IMR-90 (cell line): Measurements from ENCODE around the gene SLC35A4. TPM values are rescaled to one million over a fixed set of nuclear protein-coding genes. Genes with fewer than 3 reads are reported as not detected.

Source experiments
- ATAC-seq: fragments of 200-7000 bp; cut with Tn5 transposase; 2 replicates; pipeline ENCODE4 v1.9.1; 2020; ENCODE audit warnings: low read depth, mild to moderate bottlenecking, moderate library complexity
- BruUV-seq: library from RNA; stranded (reverse); fragments of 400-500 nt; replicated peaks from 2 replicates; lab custom pipeline; 2021; lab: Mats Ljungman, UMichigan
- CTCF ChIA-PET: fragments of 300-600 bp; formaldehyde crosslinking; extraction: SDS; loops from one replicate; lab custom pipeline; 2021; ENCODE audit warnings: antibody characterized with exemption; lab: Yijun Ruan, JAX
- POLR2A ChIA-PET: fragments of 300-600 bp; sonication (Branson Sonifier 250); formaldehyde crosslinking; loops from one replicate; lab custom pipeline; 2022; ENCODE audit warnings: antibody characterized with exemption; ENCODE audit not compliant: unreplicated experiment; lab: Charles Lee
- DNase-seq: peaks from one replicate; pipeline ENCODE4 v3.0.0; 2013
- H2AFZ ChIP-seq: replicated peaks from 2 replicates; pipeline ENCODE3; 2013; ENCODE audit warnings: low read length, mild to moderate bottlenecking; ENCODE audit not compliant: poor library complexity
- H2AK5ac ChIP-seq: 2 replicates; pipeline ENCODE4 v1.6.1; 2013; ENCODE audit warnings: low read depth, low read length, inconsistent platforms
- H2AK9ac ChIP-seq: replicated peaks from 2 replicates; pipeline ENCODE3; 2013; ENCODE audit warnings: mild to moderate bottlenecking, low read depth, low read length, moderate library complexity; ENCODE audit not compliant: poor library complexity
- H2BK120ac ChIP-seq: 2 replicates; pipeline ENCODE4 v1.6.1; 2013; ENCODE audit warnings: low read depth, low read length, inconsistent platforms
- H2BK15ac ChIP-seq: 3 replicates; pipeline ENCODE4 v1.6.1; 2013; ENCODE audit warnings: low read depth, low read length, inconsistent platforms
- H2BK20ac ChIP-seq: 2 replicates; pipeline ENCODE4 v1.6.1; 2013; ENCODE audit warnings: low read depth, mild to moderate bottlenecking, inconsistent platforms, low read length, moderate library complexity
- H2BK5ac ChIP-seq: 2 replicates; pipeline ENCODE4 v1.6.1; 2013; ENCODE audit warnings: mild to moderate bottlenecking, low read depth, low read length, inconsistent platforms; ENCODE audit not compliant: poor library complexity, severe bottlenecking
- H3K14ac ChIP-seq: replicated peaks from 2 replicates; pipeline ENCODE4 v1.6.1; 2013; ENCODE audit warnings: low read depth, low read length, inconsistent platforms
- H3K18ac ChIP-seq: 2 replicates; pipeline ENCODE4 v1.6.1; 2013; ENCODE audit warnings: low read depth, low read length, control low read depth
- H3K23ac ChIP-seq: 2 replicates; pipeline ENCODE4 v1.6.1; 2013; ENCODE audit warnings: low read depth, low read length, inconsistent platforms
- H3K27ac ChIP-seq: 2 replicates; pipeline ENCODE4 v1.5.1; 2013; ENCODE audit warnings: mild to moderate bottlenecking, control low read depth, low read length; ENCODE audit not compliant: insufficient read depth
- H3K27me3 ChIP-seq: 2 replicates; pipeline ENCODE4 v1.6.1; 2013; ENCODE audit warnings: low read length; ENCODE audit not compliant: control insufficient read depth, insufficient read depth
- H3K36me3 ChIP-seq: 2 replicates; pipeline ENCODE4 v1.6.1; 2013; ENCODE audit warnings: low read length, mixed read lengths; ENCODE audit not compliant: control insufficient read depth, insufficient read depth
- H3K4ac ChIP-seq: 2 replicates; pipeline ENCODE4 v1.6.1; 2013; ENCODE audit warnings: low read depth, low read length, inconsistent platforms
- H3K4me1 ChIP-seq: 2 replicates; pipeline ENCODE4 v1.6.1; 2013; ENCODE audit warnings: low read length, mixed read lengths; ENCODE audit not compliant: control insufficient read depth, insufficient read depth
- H3K4me2 ChIP-seq: 2 replicates; pipeline ENCODE4 v1.6.1; 2013; ENCODE audit warnings: low read depth, mild to moderate bottlenecking, control low read depth, low read length, moderate library complexity
- H3K4me3 ChIP-seq: 2 replicates; pipeline ENCODE4 v1.5.1; 2013; ENCODE audit warnings: low read depth, mild to moderate bottlenecking, control low read depth, low read length, moderate library complexity; ENCODE audit not compliant: insufficient read depth
- H3K56ac ChIP-seq: 2 replicates; pipeline ENCODE4 v1.6.1; 2013; ENCODE audit warnings: low read length, inconsistent platforms; ENCODE audit not compliant: insufficient read depth; ENCODE audit errors: extremely low read depth
- H3K79me1 ChIP-seq, 2 experiments: 2 replicates each; pipeline ENCODE4 v1.6.1; 2013; ENCODE audit warnings: low read length in 2 of 2, inconsistent platforms in 1 of 2, low read depth in 1 of 2
- H3K9ac ChIP-seq: 2 replicates; pipeline ENCODE4 v1.6.1; 2013; ENCODE audit warnings: low read depth, low read length, control low read depth
- H3K9me1 ChIP-seq: 2 replicates; pipeline ENCODE4 v1.6.1; 2013; ENCODE audit warnings: low read length, inconsistent platforms; ENCODE audit not compliant: insufficient read depth
- H3K9me3 ChIP-seq: 2 replicates; pipeline ENCODE4 v1.6.1; 2013; ENCODE audit warnings: low read length; ENCODE audit not compliant: control insufficient read depth, insufficient read depth
- H4K20me1 ChIP-seq: 2 replicates; pipeline ENCODE4 v1.6.1; 2013; ENCODE audit warnings: low read length, inconsistent platforms; ENCODE audit not compliant: insufficient read depth
- H4K5ac ChIP-seq: 2 replicates; pipeline ENCODE4 v1.6.1; 2013; ENCODE audit warnings: mild to moderate bottlenecking, low read depth, low read length, control low read depth
- H4K8ac ChIP-seq, 2 experiments: 2 replicates each; pipeline ENCODE4 v1.6.1; 2013; ENCODE audit warnings: low read depth in 2 of 2, low read length in 2 of 2, control low read depth in 1 of 2, inconsistent platforms in 1 of 2
- H4K91ac ChIP-seq: 2 replicates; pipeline ENCODE4 v1.6.1; 2013; ENCODE audit warnings: low read depth, low read length, inconsistent platforms; ENCODE audit not compliant: insufficient read depth
- BHLHE40 ChIP-seq: fragments of 150-350 bp; IDR thresholded peaks from 2 replicates; pipeline ENCODE4 v1.6.1; 2016; ENCODE audit warnings: mild to moderate bottlenecking, low read depth, low read length
- CEBPB ChIP-seq: IDR thresholded peaks from 2 replicates; pipeline ENCODE4 v1.6.1; 2012; ENCODE audit warnings: low read depth, low read length, improper control_type of control experiment
- CHD1 ChIP-seq: IDR thresholded peaks from 2 replicates; pipeline ENCODE4 v1.6.1; 2012; ENCODE audit warnings: low read depth, low read length, improper control_type of control experiment
- CTCF ChIP-seq: conservative IDR thresholded peaks from 2 replicates; pipeline ENCODE4 v1.5.1; 2012; ENCODE audit warnings: mild to moderate bottlenecking, low read depth, low read length, improper control_type of control experiment
- ELK1 ChIP-seq: fragments of 150-350 bp; IDR thresholded peaks from 2 replicates; pipeline ENCODE4 v1.6.1; 2016; ENCODE audit warnings: low read depth, mild to moderate bottlenecking, low read length, moderate library complexity, borderline replicate concordance
- FOS ChIP-seq: fragments of 150-350 bp; IDR thresholded peaks from 2 replicates; pipeline ENCODE4 v1.6.1; 2016; ENCODE audit warnings: low read depth, low read length
- MAFK ChIP-seq: IDR thresholded peaks from 2 replicates; pipeline ENCODE4 v1.6.1; 2012; ENCODE audit warnings: low read depth, low read length, improper control_type of control experiment
- MAZ ChIP-seq: IDR thresholded peaks from 2 replicates; pipeline ENCODE4 v1.6.1; 2012; ENCODE audit warnings: low read depth, mild to moderate bottlenecking, low read length, improper control_type of control experiment, moderate library complexity, borderline replicate concordance
- MXI1 ChIP-seq: IDR thresholded peaks from 2 replicates; pipeline ENCODE4 v1.6.1; 2012; ENCODE audit warnings: low read depth, mild to moderate bottlenecking, low read length, moderate library complexity, borderline replicate concordance
- NFE2L2 ChIP-seq: fragments of 150-350 bp; IDR thresholded peaks from 2 replicates; pipeline ENCODE4 v1.6.1; 2016; ENCODE audit warnings: low read depth, mild to moderate bottlenecking, low read length
- POLR2A ChIP-seq: IDR thresholded peaks from 2 replicates; pipeline ENCODE4 v1.6.1; 2012; ENCODE audit warnings: mild to moderate bottlenecking, low read depth, low read length
- RAD21 ChIP-seq: IDR thresholded peaks from 2 replicates; pipeline ENCODE4 v1.6.1; 2012; ENCODE audit warnings: low read length, improper control_type of control experiment
- RCOR1 ChIP-seq: IDR thresholded peaks from 2 replicates; pipeline ENCODE4 v1.6.1; 2012; ENCODE audit warnings: mild to moderate bottlenecking, low read length, improper control_type of control experiment; ENCODE audit not compliant: insufficient replicate concordance
- RFX5 ChIP-seq: IDR thresholded peaks from 2 replicates; pipeline ENCODE4 v1.8.0; 2012; ENCODE audit warnings: low read depth, mild to moderate bottlenecking, low read length, moderate library complexity
- SMC3 ChIP-seq: fragments of 150-350 bp; IDR thresholded peaks from 2 replicates; pipeline ENCODE4 v1.6.1; 2016; ENCODE audit warnings: low read depth, mild to moderate bottlenecking, antibody characterized with exemption, low read length, moderate library complexity
- USF2 ChIP-seq: fragments of 150-350 bp; IDR thresholded peaks from 2 replicates; pipeline ENCODE4 v1.6.1; 2017; ENCODE audit warnings: mild to moderate bottlenecking, antibody characterized with exemption, low read length, low read depth
- WGBS, 2 experiments: methylation state at CpG; one replicate each; pipeline versions ENCODE4 v1.1.5 to v1.1.7; 2013; ENCODE audit warnings: missing lambda C conversion rate in 2 of 2; ENCODE audit not compliant: insufficient read length in 1 of 2; ENCODE audit errors: extremely low coverage in 2 of 2; 5-methylcytosine and 5-hydroxymethylcytosine counted together
- dilution Hi-C: fragments of 300-500 bp; cut with HindIII; formaldehyde crosslinking; loops from one replicate; pipeline ENCODE4 v1.14.3; 2018; ENCODE audit warnings: low sequenced_read_pairs; ENCODE audit not compliant: unreplicated experiment
- in situ Hi-C: fragments of 300-500 bp; cut with MboI; formaldehyde crosslinking; loops from 3 replicates; pipeline ENCODE4 v1.14.3; 2019; ENCODE audit warnings: low sequenced_read_pairs, inconsistent platforms, mixed read lengths
- intact Hi-C: fragments of 100-400 bp; cut with micrococcal nuclease; formaldehyde crosslinking; loops from 2 replicates; pipeline ENCODE4 v1.10.0; 2022
- polyA plus RNA-seq, 3 experiments: library from polyadenylated mRNA; depleted of rRNA; stranded (reverse); fragments of >200 nt; gene quantifications; 2 replicates each; pipeline ENCODE4 v1.2.3, GENCODE V29; 2012; ENCODE audit warnings: low replicate concordance in 1 of 3
- total RNA-seq: library from RNA; depleted of rRNA; stranded (reverse); fragments of >200 nt; gene quantifications from 2 replicates; pipeline ENCODE4 v1.2.3, GENCODE V29; 2012

Gene SLC35A4
- total and polyA plus RNA-seq, 2 of the 4 experiments (the other 2 are of a cell fraction) = 19.2 to 66.4 TPM

- no peak for DNase-seq
- H3K9me3 ChIP-seq = no peaks in the 10 kb centered on the region
- H4K5ac ChIP-seq = no peak overlapping the region
- POLR2A ChIA-PET = interaction anchor here (1.3 kb wide), 1 partner anchor 8 kb away, joined by 3 read pairs; the partner anchor contains the start of gene SRA1
- CTCF ChIA-PET = interaction anchor here (0.5 kb wide), 1 partner anchor 193 kb away, joined by 3 read pairs; no protein-coding TSS in a partner anchor
- no peaks in the 10 kb centered on the region for H4K20me1 ChIP-seq
- H3K4ac ChIP-seq = peak overlapping the region; percentile 91; the same call in 1 of the 2 replicates
- ATAC-seq = no peak
- peaks cover 17% of the 10 kb centered on the region for H3K9me1 ChIP-seq
- H4K8ac ChIP-seq = no peak overlapping the region; a peak in 1 of 4 replicates
- H3K4me2 ChIP-seq = peak overlapping the region; percentile 82
- no peak overlapping the region for H2BK5ac ChIP-seq
- no peaks in the 10 kb centered on the region for H3K27me3 ChIP-seq
- no peak overlapping the region for H2AFZ ChIP-seq
- H2BK15ac ChIP-seq = no peak overlapping the region
- peak overlapping the region; percentile 33 for H2AK9ac ChIP-seq
- no peak overlapping the region for H3K56ac ChIP-seq
- no peak overlapping the region for H3K18ac ChIP-seq
- WGBS, 2 experiments = no CpG with 5 or more reads among the region's 4 CpGs
- no peak overlapping the region for H2BK120ac ChIP-seq
- dilution Hi-C loops (no loop called here), intact Hi-C loops (no loop called here), in situ Hi-C loops (no loop called here)
- H3K23ac ChIP-seq = peak overlapping the region; percentile 86; the same call in 1 of the 2 replicates
- no peak overlapping the region for H4K91ac ChIP-seq
- TF ChIP-seq MAZ (no peak), CHD1 (no peak), CTCF (no peak), POLR2A (no peak), RCOR1 (no peak), ELK1 (no peak), CEBPB (no peak), SMC3 (no peak), BHLHE40 (no peak), FOS (no peak), NFE2L2 (no peak), USF2 (no peak), RFX5 (no peak), MAFK (no peak), RAD21 (no peak), MXI1 (no peak)
- H3K27ac ChIP-seq = no peak overlapping the region
- H3K79me1 ChIP-seq = peaks cover 27 to 54% of the 10 kb centered on the region in 2 experiments
- 0 out of 2 replicates have a peak overlapping the region, but pooled peaks have one; percentile 89 for H3K9ac ChIP-seq
- H2BK20ac ChIP-seq = no peak overlapping the region
- H3K14ac ChIP-seq = no peak overlapping the region
- BruUV-seq = no TSS peak
- peaks cover 31% of the 10 kb centered on the region for H3K36me3 ChIP-seq
- H3K4me3 ChIP-seq = peak overlapping the region; percentile 82; the same call in 1 of the 2 replicates
- peaks cover 8% of the 10 kb centered on the region for H3K4me1 ChIP-seq
- H2AK5ac ChIP-seq = peak overlapping the region; percentile 79; the same call in 1 of the 2 replicates
Observed at GRCh38 chr5:140565780-140566095, 1.1 kb downstream of the SLC35A4 start.
